PC-3 (cell line): ENCODE results near the gene R3HDM2.

ENCODE experiments used
- EZH2 ChIP-seq: fragments of 300-600 bp; sonication (generic); IDR thresholded peaks from one replicate; pipeline ENCODE4 v1.6.1; 2017; ENCODE audit warnings: antibody characterized with exemption, mild to moderate bottlenecking, low read length; ENCODE audit not compliant: unreplicated experiment
- TF ChIP-seq, protein P1 (sequence below): fragments of 300-600 bp; sonication (generic); conservative IDR thresholded peaks from 2 replicates; pipeline ENCODE4 v1.5.1; 2017; ENCODE audit warnings: antibody characterized with exemption, low read depth, mild to moderate bottlenecking, low read length

DNA sequence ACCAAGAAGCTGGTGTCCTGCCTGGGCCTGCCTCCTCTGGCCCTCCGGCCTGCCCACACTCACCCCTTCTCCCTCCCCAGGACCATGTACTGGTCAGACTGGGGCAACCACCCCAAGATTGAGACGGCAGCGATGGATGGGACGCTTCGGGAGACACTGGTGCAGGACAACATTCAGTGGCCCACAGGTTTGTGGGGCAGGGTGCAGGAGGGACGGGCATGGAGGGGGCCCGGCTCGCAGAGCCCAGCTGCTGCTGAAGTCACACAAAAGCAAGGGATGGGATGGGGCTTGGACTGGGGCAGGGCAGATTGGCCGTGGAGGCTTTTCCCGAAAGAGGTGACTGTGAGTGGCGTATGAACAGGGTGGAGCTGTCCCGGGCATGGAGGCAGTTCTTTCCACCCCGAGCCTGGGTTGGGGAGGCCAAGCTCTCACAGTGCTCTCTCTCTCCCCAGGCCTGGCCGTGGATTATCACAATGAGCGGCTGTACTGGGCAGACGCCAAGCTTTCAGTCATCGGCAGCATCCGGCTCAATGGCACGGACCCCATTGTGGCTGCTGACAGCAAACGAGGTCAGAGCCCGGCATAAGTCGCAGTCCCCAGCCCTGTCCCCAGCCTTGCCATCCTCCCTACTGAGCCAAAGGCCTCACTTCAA, 222.1 kb downstream of the R3HDM2 start:
- TF ChIP-seq, protein P1, sequence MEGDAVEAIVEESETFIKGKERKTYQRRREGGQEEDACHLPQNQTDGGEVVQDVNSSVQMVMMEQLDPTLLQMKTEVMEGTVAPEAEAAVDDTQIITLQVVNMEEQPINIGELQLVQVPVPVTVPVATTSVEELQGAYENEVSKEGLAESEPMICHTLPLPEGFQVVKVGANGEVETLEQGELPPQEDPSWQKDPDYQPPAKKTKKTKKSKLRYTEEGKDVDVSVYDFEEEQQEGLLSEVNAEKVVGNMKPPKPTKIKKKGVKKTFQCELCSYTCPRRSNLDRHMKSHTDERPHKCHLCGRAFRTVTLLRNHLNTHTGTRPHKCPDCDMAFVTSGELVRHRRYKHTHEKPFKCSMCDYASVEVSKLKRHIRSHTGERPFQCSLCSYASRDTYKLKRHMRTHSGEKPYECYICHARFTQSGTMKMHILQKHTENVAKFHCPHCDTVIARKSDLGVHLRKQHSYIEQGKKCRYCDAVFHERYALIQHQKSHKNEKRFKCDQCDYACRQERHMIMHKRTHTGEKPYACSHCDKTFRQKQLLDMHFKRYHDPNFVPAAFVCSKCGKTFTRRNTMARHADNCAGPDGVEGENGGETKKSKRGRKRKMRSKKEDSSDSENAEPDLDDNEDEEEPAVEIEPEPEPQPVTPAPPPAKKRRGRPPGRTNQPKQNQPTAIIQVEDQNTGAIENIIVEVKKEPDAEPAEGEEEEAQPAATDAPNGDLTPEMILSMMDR, result no peak
- no peak for TF ChIP-seq EZH2
